ENCODE data around the gene CSTB.

Gene CSTB

DNA sequence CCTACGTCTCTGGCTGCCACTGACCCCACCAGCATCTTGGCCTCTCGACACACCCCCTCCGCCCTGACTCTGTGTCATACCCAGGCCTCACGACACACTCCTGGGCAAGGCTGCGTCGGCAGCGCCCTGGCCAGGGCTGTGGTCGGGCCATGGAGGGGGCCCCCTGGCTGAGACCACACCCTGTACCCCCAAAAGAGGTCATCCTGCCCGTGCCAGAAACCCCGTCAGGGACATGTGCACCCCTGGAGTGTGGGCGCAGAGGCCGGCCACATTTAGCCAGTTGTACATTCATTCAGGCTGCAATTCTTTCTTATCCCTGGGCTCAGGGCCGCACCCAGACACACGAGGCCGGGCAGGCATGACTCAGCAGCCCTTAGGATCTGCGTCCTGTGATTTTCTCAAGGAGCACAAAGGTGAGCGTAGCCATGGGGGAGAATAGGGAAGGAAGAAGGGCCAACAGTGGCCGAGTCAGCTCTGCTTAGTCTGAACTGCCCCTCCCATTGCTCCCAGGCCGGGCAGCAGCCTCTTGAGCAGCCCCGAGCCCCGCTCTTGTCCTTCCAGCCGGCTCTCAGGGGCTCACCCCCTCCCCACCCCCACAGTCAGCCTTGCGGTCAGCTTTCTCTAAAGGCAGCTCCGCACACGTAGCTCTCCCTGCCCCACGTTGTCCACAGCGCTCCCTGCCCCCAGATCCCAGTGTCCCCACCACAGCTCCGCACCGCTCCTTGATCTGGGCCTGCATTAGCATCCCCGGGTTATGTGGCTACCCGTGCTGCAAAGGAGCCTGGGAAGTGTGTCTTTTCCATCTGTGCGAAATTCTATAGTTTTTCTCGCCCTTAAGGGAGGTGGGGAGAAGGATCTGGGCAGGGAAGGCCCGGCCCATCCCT lies 7.9 kb downstream of the CSTB start:
- peak; percentile 70 for DNase-seq (ENCODE audit: low read depth)

DNA sequence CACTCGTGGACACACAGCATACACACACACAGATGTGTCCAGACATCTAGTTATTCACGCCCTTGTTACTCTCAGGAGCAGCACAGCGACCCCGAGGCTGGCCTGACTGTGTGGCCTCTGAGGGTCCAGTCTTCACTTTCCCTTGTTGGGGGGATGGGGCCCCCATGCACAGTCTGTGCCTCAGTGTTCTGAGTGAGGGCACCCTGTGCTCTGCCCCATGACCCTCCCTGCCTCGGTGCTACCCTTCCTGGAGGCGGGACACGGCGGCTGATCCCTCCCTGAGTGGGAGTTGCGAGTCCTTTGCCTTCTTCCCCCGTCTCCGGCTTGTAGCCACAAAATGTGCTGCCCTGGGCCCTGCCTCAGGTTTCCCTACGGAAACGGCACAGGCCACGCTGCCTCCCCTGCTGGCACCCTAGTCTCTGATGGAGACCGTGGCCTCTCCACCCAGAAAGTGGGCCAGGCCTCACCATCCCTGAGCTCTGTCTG lies 8.6 kb downstream of the CSTB start:
- no peak for DNase-seq (ENCODE audit: low read depth)

DNA sequence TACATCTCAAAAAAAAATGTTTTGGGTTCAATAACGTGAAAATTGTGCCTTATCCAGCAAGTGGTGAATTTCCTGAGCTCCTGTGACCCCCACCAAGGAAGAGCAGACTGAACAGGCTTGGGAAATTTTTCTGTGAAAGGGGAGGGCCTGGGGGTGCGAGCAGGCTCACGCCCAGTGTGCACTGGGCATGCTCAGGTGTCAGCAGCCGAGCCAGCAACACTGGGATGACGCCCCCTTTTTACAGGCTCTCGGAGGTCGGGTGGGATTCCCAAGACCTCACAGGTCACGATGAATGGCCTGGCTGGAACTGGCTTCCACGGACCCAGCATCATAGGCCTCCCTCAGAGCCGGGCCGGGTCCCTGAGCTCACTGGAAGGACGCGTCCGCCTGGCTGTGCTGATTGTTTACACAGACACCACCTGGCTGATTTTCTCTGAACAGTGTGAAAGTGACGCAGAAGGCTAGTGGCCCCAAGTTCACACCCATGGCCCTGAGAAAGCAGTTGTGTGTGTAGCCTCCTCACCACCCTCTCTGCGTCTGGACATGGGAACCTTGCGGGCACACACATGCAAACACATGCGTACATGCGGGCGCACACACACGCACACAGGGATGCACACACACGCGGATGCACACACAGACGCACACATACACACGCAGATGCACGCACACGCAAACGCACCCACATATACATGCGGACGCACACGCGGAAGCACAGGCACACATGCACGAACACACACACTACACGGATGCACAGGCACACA lies 9.2 kb downstream of the CSTB start:
- no peak for DNase-seq (ENCODE audit: low read depth)

DNA sequence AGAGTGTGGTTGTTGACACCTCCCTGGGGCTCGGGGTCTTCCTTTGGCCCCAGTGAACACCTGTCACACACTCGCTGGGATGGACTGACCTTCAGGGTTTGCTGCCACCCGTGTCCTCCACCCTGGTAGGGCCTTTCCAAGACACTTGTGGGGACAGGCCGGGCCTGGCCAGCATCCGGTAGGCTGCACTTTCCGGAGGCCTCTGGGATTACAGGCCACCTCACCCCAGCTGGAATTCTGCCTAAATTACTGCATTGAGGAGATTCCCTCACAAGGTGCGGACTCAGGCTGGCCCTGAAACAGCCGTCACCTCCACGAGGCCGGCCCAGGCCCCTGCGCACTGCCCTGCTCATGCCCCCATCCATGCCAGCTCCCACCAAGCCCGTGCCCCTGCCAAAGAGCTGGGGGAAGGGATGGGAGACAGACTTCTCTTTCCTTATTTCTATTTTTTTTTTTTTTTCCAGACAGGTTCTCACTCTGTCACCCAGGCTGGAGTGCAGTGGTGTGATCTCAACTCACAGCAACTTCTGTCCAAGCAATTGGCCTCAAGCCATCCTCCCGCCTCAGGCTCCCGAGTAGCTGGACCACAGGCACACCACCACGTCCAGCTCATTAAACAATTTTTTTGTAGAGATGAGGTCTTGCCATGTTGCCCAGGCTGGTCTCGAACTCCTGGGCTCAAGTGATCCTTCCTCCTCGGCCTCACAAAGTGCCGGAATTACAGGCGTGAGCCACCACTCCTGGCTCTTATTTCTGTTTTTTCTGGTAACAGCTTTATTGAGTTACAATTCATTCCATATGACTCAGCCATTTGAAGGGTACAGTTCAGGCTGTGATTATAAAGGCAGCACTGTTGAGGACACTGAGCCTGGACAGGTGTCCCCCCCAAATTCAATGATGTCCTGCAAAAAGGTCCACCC lies 11.3 kb downstream of the CSTB start:
- no peak for DNase-seq (ENCODE audit: low read depth)

DNA sequence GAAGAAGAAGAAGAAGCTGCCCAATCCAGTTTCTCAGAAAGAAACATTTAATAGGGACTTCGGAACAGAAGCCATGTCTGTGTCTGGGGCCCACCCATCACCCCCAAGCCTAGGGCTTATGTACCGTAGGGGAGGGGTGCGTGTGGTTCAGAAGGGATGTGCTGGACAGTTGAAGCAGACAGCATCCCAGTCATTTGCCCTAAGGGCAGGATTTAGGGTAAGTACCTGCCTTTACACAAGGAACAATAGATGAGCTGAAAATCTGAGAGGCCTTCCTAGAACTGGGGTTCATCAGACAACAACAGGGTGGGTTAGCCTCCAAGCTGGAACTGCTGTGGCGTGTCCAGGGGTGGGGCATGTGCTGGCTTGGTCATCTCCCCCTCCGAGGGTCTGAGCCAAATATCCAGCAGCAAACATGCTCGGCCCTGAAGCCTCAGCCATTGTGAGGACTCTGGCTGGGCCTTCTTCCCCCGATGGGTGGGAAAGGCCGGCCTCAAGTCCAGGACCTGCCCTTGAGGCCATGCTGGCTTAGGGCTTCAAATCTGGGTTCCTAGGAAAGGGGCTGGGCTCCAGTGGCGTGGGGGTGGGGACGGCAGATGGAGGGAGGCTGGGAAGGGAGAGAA lies 12.1 kb downstream of the CSTB start:
- DNase-seq (ENCODE audit: low read depth) = no peak

DNA sequence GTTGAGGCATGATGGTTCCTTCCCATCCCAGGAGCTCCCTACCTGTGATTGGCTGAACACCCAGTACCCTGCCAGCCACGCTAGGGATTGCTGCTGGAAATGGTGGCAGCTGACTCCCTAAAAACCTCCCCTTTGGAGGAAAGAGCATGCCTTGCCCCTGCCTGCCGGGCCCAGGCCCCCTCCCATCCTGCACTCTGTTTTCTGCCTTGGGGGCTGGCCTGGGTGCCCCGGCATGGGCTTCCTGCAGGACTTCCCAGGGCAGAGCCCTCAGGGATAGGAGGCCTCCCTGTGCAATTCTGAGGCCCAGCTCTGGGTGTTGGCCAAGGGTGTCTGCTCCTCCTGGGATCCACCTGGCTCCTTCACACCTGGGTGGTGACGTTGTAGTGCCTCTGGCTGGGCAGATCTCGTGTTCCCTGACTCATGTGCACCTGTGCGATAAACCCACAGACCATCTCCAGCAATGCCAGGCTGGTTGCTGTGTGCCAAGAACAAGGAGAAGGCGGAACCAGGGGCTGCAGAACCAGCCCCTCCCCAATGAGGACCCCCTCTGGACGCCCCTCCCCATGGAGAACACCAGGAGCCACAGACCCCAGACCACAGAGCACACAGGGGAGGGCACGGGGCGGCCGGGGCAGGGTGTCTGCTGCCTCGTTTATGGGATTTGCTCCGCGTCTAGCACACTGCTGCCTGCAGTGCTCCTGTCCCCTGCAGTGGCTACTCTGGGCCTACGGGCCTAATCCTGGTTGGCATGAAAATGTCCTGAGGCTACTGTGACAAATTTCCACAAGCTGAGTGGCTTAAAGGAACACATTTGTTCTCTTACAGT lies 13.6 kb downstream of the CSTB start:
- no peak for DNase-seq (ENCODE audit: low read depth)

DNA sequence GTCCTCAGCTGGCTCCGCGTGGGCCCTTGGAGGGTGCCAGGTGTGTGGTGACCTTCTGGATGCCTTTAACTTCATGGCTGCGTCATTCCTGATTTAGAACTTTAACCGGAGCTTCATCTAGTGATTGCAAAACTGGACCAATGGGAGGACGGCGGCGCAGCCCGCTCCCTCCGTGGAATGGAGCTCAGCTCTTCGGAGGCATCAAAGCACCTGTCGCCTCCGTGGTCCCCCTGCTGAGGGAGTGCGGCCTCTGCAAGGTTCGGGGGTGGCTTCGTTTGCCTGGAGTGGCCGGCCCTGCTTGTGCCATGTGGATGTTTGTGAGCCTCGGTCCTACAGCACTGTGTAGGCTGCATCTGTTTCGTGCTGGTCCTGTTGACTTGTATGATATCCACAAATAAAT lies 14.2 kb downstream of the CSTB start:
- DNase-seq (ENCODE audit: low read depth) = no peak

DNA sequence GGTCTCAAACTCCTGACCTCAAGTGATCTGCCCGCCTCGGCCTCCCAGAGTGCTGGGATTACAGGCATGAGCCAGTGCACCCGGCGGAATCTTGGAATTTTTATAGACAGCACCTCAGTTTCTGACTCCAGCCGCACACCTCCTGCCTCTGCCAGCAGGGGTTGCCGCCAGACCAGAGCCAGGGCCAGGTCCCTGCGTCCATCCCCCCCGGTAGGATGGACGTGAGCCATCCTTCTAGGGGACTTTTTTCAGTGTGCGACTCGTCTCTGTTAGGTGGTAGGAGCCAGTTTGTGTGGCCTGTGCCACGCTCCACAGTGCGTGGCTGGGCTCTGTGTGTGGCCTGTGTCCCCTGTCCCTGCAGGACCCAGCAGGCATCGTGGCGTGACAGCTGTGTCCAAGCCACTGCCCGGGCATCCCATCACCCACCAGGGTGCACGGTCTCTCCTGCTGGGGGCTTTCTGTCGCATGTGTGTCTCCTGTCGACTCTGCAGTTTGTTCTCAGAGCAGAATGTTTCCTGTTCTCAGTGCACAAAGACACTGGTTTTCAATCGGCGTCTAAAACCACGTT lies 15.6 kb downstream of the CSTB start:
- no peak for DNase-seq (ENCODE audit: low read depth)

DNA sequence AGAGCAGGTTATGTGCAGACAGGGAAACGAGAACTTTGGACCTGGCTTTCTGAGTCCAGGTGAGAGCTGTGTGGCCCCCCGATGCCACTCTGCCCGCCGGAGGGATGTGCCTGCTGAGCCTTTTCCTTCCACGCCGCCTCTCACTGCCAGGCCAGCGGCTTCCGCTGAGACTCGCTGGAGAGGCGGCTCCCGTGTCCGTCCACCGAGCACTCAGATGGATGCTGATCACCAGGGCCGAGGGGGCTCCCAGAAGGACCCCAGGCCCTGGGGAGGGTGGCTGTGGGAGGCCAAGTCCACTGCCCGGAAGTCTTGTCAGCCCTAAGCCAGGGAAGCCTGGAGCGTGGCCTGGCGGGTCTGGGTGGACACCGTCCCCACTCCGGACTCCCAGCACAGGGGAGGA lies 16.5 kb downstream of the CSTB start:
- DNase-seq (ENCODE audit: low read depth) = no peak

DNA sequence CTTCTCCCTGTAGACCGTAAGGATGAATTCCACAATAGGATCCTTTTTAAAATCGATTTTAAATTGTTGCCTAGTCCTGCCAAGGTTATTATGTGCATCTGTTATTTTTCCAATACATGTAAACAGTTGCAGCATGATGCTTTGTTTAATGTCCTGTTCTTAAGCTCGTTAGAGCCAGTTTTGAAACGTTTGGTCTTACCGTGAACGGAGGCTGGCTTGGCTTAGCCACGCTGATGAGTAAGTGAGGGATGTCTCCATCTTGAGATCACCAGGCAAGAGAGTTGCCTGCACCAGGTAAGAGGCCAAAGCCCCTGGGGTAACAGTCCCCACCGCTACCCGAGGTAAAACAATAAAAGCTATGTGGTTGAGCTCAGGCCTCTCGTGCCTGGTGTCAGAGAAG lies 17.3 kb downstream of the CSTB start:
- no peak for DNase-seq (ENCODE audit: low read depth)

DNA sequence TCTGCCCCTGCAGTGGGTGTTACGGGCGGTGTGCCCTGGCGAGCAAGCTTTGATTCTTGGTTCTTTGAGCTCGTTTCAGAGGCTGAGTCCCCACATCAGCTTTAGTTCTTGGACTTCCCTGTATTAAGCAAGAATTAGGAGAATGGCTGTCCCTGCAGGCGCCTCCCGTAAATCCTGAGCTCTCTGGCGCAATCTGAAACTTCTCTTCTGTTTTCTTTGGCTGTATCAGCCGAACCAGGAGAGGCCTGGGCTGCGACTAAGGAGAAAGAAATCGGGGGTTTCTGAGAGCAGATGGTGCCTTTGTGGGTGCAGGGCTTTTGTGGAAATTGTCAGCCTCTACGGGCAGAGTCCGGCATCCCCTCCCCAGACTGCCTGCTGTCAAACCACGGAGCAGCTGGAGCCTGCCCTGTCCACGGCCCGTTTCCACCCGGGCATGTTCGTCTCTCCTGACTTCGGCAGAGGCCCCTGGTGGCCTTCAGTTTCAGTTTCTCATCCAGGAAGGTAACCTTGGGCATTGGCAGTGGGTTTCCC lies 17.9 kb downstream of the CSTB start:
- peak; percentile 71 for DNase-seq (ENCODE audit: low read depth)

DNA sequence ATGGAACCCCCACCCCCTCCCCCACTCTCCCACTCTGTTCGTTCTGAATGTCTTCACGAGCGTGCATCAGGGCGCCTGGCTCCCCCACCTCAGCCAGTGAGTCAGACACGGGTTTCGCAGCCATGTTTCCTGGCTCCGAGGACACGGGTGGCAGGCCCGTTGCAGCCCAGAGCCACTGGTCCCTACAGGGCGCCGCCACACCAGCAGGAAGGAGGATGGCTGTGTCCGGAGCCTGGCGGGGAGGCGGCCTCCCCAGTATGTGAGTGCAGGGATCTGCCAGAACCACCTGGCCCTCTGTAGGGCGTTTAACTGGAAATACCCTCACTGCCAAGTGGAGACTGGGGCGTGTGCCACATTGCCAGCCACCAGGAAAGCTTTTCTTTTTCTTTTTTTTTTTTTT lies 18.5 kb downstream of the CSTB start:
- no peak for DNase-seq (ENCODE audit: low read depth)

DNA sequence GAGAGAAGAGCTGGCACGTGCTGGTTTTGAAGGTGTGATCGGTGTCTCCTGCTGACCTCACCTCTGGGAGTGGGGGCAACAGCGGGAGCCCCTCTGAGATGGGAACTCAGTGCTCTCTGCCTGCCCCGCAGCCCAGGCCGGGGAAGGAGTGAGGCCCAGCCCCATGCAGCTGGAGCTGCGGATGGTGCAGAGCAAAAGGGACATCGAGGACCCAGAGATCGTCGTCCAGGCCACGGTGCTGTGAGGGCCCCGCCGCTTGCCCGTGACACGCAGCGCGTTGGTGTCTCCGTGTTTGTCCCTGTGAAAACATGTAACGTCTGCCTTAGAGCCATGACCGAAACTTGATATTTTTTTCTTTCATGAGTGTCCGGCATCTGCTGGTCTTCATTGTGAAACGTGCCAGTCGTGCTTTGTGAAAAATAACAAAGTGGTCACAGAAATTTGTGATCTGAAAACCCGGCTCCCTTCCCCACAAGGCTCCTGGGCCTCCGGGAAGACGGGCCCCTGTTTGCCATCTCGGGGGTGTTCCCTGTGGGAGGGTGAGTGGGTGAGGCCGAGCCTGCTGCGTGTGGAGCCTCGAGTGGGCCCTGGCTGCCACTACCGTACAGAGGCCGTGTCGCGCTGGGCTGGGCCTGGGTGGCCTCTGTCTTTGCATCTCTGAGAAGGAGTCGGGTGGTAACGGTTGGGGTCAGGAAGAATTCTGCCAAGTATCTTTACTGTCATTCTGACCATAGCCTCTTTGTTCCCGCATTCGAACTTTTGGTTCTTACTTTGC lies 20.1 kb downstream of the CSTB start:
- DNase-seq (ENCODE audit: low read depth) = no peak

DNA sequence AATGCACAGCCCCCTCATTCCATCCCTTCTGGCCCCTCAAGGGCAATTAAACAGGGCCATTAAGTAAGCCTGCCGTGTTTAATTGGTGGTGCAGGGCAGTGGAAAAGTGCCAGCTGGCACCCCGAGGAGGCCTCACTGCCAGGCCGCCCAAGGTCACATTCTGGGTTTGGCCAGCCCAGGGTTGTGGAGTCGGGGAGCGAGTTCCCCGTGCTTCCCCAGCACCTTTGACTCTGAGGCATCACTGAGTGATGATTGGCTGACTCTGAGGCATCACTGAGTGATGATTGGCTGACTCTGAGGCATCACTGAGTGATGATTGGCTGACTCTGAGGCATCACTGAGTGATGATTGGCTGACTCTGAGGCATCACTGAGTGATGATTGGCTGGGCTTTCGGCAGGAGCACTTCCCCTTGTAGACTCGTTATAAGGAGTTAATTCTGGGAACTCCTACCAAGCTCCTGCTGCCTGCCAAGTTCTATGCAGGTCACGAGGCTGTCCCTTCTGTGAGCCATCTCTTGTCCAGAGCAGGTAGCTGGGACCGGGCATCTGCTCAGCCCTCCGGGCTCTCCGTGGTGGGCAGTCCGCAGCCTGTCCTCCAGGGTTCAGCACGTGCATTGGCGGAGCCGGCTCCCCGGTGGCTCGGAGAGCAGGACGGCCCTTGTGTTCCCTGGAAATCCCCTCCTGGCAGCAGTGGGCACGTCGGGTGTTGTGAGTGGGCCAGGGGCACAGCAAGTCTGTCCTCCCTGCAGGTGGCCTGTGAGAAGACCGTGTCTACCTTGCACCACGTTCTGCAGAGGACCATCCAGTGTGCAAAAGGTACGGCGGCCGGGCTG lies 20.9 kb downstream of the CSTB start:
- DNase-seq (ENCODE audit: low read depth) = no peak

DNA sequence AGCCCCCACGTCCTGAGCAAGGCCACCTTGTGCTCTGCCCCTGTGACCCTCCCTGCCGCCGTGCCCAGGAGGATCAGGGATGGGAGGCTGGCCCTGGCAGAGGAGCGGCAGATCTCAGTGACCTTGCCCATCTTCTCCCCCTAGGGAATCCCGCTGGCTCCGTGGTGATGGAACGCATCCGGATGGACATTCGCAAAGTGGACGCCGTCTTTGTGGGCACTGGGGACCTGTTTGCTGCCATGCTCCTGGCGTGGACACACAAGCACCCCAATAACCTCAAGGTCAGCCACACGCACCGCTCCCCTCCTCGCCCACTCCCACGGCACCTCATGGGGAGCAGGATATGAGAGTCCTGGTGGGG lies 22.7 kb downstream of the CSTB start:
- DNase-seq (ENCODE audit: low read depth) = no peak

DNA sequence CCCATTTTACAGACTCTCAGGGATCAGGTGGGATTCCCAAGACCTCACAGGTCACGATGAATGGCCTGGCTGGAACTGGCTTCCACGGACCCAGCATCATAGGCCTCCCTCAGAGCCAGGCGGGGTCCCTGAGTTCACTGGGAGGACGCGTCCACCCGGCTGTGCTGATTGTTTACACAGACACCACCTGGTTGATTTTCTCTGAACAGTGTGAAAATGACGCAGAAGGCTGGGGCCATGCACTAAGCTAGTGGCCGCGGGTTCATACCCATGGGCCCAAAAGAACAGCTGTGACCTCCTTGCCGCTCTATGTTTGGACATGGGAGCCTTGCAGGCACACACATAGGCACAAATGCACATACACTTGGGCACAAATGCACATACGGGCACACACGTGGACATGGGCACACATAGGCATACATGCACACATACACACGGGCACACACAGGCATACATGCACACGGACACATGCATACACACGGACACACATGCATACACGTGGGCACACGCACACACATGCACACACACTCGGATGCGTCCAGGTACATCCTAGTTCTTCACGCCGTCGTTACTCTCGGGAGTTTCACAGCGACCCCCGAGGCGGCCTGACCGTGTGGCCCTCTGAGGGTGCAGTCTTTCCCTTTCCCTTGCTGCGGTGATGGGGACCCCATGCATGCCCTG lies 23.2 kb downstream of the CSTB start:
- no peak for DNase-seq (ENCODE audit: low read depth)

DNA sequence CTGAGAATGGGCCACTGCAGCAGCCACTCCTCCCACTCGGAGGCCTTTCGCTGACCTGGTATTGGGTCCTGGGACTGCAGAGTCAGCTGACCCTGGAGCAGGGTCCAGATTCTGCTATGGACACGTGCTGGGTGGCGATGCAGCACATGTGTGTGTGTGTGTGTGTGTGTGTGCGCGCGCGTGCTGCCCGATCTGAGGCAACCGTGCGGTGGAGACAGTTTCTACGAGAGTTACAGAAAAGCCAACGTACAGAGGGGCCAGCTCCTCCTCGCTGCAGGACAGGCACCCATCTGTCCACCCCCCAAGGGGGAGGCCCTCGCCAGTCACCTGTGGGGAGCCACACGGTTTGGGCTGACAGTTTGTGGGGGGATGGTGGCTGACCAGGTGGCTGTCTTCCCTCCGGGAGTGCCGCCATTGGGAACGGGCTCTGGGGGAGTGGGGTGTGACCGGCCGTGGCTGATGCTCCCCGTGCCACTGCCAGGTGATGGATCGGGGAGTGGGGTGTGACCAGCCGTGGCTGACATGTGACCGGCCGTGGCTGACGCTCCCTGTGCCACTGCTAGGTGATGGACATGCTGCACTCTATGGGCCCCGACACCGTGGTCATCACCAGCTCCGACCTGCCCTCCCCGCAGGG lies 24.0 kb downstream of the CSTB start:
- DNase-seq (ENCODE audit: low read depth) = no peak
